Fibroblast of mammary gland (primary cell): ENCODE measurements around the gene AKT2.
A peak's percentile ranks its signal among the peaks of the same experiment; 100 is the strongest.
"Not testable (repeated sequence)": the region's sequence is repeated elsewhere in the genome, so short reads cannot be mapped to it uniquely, and the experiment has no call there.

Experiments used
- DNase-seq: peaks from one replicate; pipeline ENCODE4 v3.0.0-alpha.2; 2010; ENCODE audit warnings: low read depth
- H3K4me3 ChIP-seq: 2 replicates; pipeline ENCODE4 v1.5.1; 2011; ENCODE audit warnings: low read depth, mild to moderate bottlenecking, low read length, moderate library complexity; ENCODE audit not compliant: control insufficient read depth
- TF ChIP-seq, protein P1 (sequence below): conservative IDR thresholded peaks from 2 replicates; pipeline ENCODE4 v1.5.1; 2011; ENCODE audit warnings: low read depth, low read length, inconsistent platforms; ENCODE audit not compliant: control insufficient read depth, insufficient read depth

Gene AKT2

DNA sequence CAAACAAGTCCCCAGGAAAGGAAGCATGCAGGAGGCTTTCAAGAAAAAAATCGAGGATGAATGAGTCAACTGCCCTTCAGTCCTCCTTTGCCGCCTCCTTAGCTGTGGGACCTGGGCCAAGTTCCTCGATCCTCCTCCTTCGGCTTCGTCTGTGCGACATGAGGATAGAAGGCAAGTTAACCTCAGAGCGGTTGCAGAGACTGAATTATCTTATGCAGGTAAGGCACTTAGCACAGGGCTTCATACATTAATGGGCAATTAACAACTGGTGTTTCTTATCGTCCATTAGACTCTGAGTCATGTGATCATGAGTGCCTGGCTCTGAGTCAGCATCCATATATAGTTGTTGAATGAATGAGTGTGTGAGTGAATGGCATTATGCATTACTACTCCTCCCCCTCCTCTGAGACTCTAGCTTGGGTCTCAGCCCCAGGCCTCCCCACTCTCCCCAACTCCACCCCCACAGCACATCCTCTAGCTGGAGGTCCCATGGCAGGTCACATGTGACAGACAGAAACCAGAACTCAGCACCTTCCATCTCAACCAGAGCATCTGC is 65.3 kb downstream of the AKT2 start:
- H3K4me3 ChIP-seq: peak overlapping the region; percentile 46
- peak; percentile 84 for DNase-seq
- TF ChIP-seq, protein P1, sequence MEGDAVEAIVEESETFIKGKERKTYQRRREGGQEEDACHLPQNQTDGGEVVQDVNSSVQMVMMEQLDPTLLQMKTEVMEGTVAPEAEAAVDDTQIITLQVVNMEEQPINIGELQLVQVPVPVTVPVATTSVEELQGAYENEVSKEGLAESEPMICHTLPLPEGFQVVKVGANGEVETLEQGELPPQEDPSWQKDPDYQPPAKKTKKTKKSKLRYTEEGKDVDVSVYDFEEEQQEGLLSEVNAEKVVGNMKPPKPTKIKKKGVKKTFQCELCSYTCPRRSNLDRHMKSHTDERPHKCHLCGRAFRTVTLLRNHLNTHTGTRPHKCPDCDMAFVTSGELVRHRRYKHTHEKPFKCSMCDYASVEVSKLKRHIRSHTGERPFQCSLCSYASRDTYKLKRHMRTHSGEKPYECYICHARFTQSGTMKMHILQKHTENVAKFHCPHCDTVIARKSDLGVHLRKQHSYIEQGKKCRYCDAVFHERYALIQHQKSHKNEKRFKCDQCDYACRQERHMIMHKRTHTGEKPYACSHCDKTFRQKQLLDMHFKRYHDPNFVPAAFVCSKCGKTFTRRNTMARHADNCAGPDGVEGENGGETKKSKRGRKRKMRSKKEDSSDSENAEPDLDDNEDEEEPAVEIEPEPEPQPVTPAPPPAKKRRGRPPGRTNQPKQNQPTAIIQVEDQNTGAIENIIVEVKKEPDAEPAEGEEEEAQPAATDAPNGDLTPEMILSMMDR: no peak

- not testable (repeated sequence) for DNase-seq, H3K4me3 ChIP-seq
Measured at GRCh38 chr19:40219029-40219428, 66.1 kb downstream of the AKT2 start.

- TF ChIP-seq, protein P1: no peak
- H3K4me3 ChIP-seq: no peak within 1 kb of the TSS
- DNase-seq: no peak
Measured at GRCh38 chr19:40217934-40218890, 66.9 kb downstream of the AKT2 start, which contains the start of gene TTC9B. Gene TTC9B (minus strand): TSS chr19:40218384. CDS start chr19:40218381, 3 bp downstream.

- no peak for DNase-seq
- no peak overlapping the region for H3K4me3 ChIP-seq
- TF ChIP-seq, protein P1: peak; percentile 25
Measured at GRCh38 chr19:40217027-40217810, 67.9 kb downstream of the AKT2 start.

GRCh38 chr19:40216777-40217026 is 68.4 kb downstream of the AKT2 start:
- TF ChIP-seq, protein P1: no peak

DNA sequence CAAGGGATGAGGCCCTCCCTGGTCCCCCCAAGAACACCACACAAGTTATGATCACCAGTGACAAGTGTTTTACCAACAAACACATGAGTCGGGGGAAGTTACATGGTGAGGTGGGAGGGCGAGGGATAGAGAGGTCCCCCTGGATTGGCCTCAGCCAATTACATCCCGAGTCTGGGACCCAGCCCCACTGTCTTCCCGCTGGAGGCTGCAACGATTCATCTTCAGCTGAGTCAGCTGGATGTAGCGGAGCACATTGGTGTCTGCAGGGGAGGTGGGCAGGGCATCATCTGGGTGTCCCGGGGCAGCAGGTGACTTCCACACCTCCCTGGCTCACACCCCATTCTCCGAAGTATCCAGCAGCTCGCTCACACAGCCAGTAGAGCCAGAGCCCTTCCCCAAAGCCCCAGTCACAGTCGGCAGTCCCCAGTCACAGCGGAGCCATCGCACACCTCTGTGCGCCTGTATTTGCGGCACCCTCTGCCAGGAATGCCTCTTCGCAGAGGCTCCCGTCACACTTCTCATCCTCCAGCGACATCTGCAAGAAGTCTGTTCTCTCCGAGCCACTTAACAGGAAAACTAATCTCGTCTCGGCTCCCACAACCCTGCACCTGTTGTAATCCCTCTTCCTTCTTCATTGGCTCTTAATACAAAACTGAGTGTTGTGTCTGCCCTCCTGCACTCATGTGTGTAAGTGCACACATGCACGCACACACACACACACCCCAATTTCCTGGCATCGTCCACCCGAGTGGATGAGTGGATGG is 69.0 kb downstream of the AKT2 start:
- DNase-seq: no peak
- no peak overlapping the region for H3K4me3 ChIP-seq
- TF ChIP-seq, protein P1: no peak

More at GRCh38 chr19:40216777-40217026, 68.4 kb downstream of the AKT2 start:
- DNase-seq: no peak
- no peak overlapping the region for H3K4me3 ChIP-seq
